Measurements from ENCODE around the gene GMIP.
"Not testable (repeated sequence)": the region's sequence is repeated elsewhere in the genome, so short reads cannot be mapped to it uniquely, and the experiment has no call there.

Gene GMIP

GRCh38 chr19:19643158-19644053 is at the start of gene GMIP:
Gene GMIP, minus strand, starts transcription at chr19:19643657. Its CDS starts 128 bp downstream, at chr19:19643529.
- DNase-seq (ENCODE audit: low spot score), result peak; percentile 87

GRCh38 chr19:19691683-19692082 is 48.2 kb upstream of the GMIP start:
- DNase-seq (ENCODE audit: low spot score), result no peak

- not testable (repeated sequence) for DNase-seq (ENCODE audit: low spot score)
Observed at GRCh38 chr19:19689023-19689422, 45.6 kb upstream of the GMIP start.

- no peak for DNase-seq (ENCODE audit: low spot score)
Observed at GRCh38 chr19:19687090-19687489, 43.6 kb upstream of the GMIP start.

GRCh38 chr19:19686580-19686979 is 43.1 kb upstream of the GMIP start:
- DNase-seq (ENCODE audit: low spot score), result no peak

GRCh38 chr19:19686119-19686518 is 42.7 kb upstream of the GMIP start:
- DNase-seq (ENCODE audit: low spot score), result not testable (repeated sequence)

GRCh38 chr19:19679176-19680073 is 36.0 kb upstream of the GMIP start:
- DNase-seq (ENCODE audit: low spot score), result no peak

- no peak for DNase-seq (ENCODE audit: low spot score)
Observed at GRCh38 chr19:19677579-19677978, 34.1 kb upstream of the GMIP start.

GRCh38 chr19:19674315-19674714 is 30.9 kb upstream of the GMIP start:
- DNase-seq (ENCODE audit: low spot score), result no peak

GRCh38 chr19:19672816-19673215 is 29.4 kb upstream of the GMIP start:
- no peak for DNase-seq (ENCODE audit: low spot score)

- no peak for DNase-seq (ENCODE audit: low spot score)
Observed at GRCh38 chr19:19670070-19670551, 26.7 kb upstream of the GMIP start.

- peak; percentile 95 for DNase-seq (ENCODE audit: low spot score)
Observed at GRCh38 chr19:19668230-19669012, 25.0 kb upstream of the GMIP start, which contains the start of gene ZNF101. Gene ZNF101, plus strand, starts transcription at chr19:19668839. Its CDS starts 125 bp downstream, at chr19:19668964.

- DNase-seq (ENCODE audit: low spot score), result not testable (repeated sequence)
Observed at GRCh38 chr19:19665420-19665948, 22.0 kb upstream of the GMIP start.

- peak; percentile 93 for DNase-seq (ENCODE audit: low spot score)
Observed at GRCh38 chr19:19663256-19664120, 20.0 kb upstream of the GMIP start, which contains the start of gene ATP13A1. Gene ATP13A1, minus strand, starts transcription at chr19:19663676. Its CDS starts 10 bp downstream, at chr19:19663666.

- DNase-seq (ENCODE audit: low spot score), result no peak
Observed at GRCh38 chr19:19662871-19663255, 19.4 kb upstream of the GMIP start.

GRCh38 chr19:19662344-19662743 is 18.9 kb upstream of the GMIP start:
- DNase-seq (ENCODE audit: low spot score), result no peak

- DNase-seq (ENCODE audit: low spot score), result no peak
Observed at GRCh38 chr19:19661675-19662251, 18.3 kb upstream of the GMIP start.

GRCh38 chr19:19661141-19661674 is 17.8 kb upstream of the GMIP start:
- DNase-seq (ENCODE audit: low spot score), result no peak

GRCh38 chr19:19659646-19660245 is 16.3 kb upstream of the GMIP start:
- DNase-seq (ENCODE audit: low spot score), result no peak
